Neural progenitor cell (in vitro differentiated cells): ENCODE results near the gene MED13L. TPM values are rescaled to one million over a fixed set of nuclear protein-coding genes. Genes with fewer than 3 reads are reported as not detected.

Experiments
- DNase-seq: peaks from one replicate; pipeline ENCODE4 v3.0.0-alpha.2; 2016; ENCODE audit warnings: low spot score
- H2AFZ ChIP-seq: fragments of 200-600 bp; sonication (generic); replicated peaks from 2 replicates; pipeline ENCODE4 v1.6.1; 2016; ENCODE audit warnings: antibody characterized with exemption
- H3F3A ChIP-seq: fragments of 200-600 bp; sonication (generic); 2 replicates; pipeline ENCODE4 v1.6.1; 2016; ENCODE audit warnings: antibody characterized with exemption, low read depth
- H3K27ac ChIP-seq: fragments of 200-600 bp; sonication (generic); 2 replicates; pipeline ENCODE4 v1.5.1; 2016; ENCODE audit warnings: mild to moderate bottlenecking
- H3K27me3 ChIP-seq: fragments of 200-600 bp; sonication (generic); 2 replicates; pipeline ENCODE4 v1.6.1; 2016; ENCODE audit warnings: mild to moderate bottlenecking, moderate library complexity
- H3K36me3 ChIP-seq: fragments of 200-600 bp; sonication (generic); 2 replicates; pipeline ENCODE4 v1.5.1; 2016
- H3K4me1 ChIP-seq: fragments of 200-600 bp; sonication (generic); 2 replicates; pipeline ENCODE4 v1.6.1; 2016; ENCODE audit warnings: mixed run types
- H3K4me2 ChIP-seq: fragments of 200-600 bp; sonication (generic); 2 replicates; pipeline ENCODE4 v1.6.1; 2016
- H3K4me3 ChIP-seq: fragments of 200-600 bp; sonication (generic); 2 replicates; pipeline ENCODE4 v1.5.1; 2016
- H3K79me2 ChIP-seq: fragments of 200-600 bp; sonication (generic); 2 replicates; pipeline ENCODE4 v1.6.1; 2016; ENCODE audit warnings: low read depth
- H3K9ac ChIP-seq: fragments of 200-600 bp; sonication (generic); 2 replicates; pipeline ENCODE4 v1.6.1; 2016
- H3K9me3 ChIP-seq: fragments of 200-600 bp; sonication (generic); 2 replicates; pipeline ENCODE4 v1.5.1; 2016; ENCODE audit warnings: low read depth
- H4K20me1 ChIP-seq: fragments of 200-600 bp; sonication (generic); 2 replicates; pipeline ENCODE4 v1.6.1; 2016; ENCODE audit warnings: low read depth
- H3K27ac Mint-ChIP-seq: 3 replicates; pipeline ENCODE4 v1.8.0; 2021; ENCODE audit warnings: mixed read lengths
- H3K27me3 Mint-ChIP-seq: 2 replicates; pipeline ENCODE4 v1.8.0; 2022; ENCODE audit warnings: low read depth, mild to moderate bottlenecking, inconsistent platforms, moderate library complexity, mixed read lengths; ENCODE audit not compliant: insufficient read depth
- H3K36me3 Mint-ChIP-seq: 3 replicates; pipeline ENCODE4 v1.8.0; 2021; ENCODE audit warnings: mixed read lengths
- H3K4me1 Mint-ChIP-seq: 3 replicates; pipeline ENCODE4 v1.8.0; 2021; ENCODE audit warnings: mixed read lengths
- H3K4me3 Mint-ChIP-seq: 3 replicates; pipeline ENCODE4 v1.8.0; 2021; ENCODE audit warnings: mild to moderate bottlenecking, moderate library complexity, mixed read lengths
- H3K9me3 Mint-ChIP-seq: 3 replicates; pipeline ENCODE4 v1.8.0; 2020; ENCODE audit warnings: mixed read lengths
- EZH2 ChIP-seq: fragments of 200-600 bp; sonication (generic); IDR thresholded peaks from 2 replicates; pipeline ENCODE4 v1.6.1; 2017; ENCODE audit warnings: antibody characterized with exemption, mild to moderate bottlenecking, moderate library complexity
- EZH2phosphoT487 ChIP-seq: fragments of 200-600 bp; sonication (generic); IDR thresholded peaks from 2 replicates; pipeline ENCODE4 v1.6.1; 2017; ENCODE audit warnings: antibody characterized with exemption
- total RNA-seq: library from RNA; depleted of rRNA; stranded (reverse); fragments of >200 nt; gene quantifications from 2 replicates; pipeline ENCODE4 v1.2.3, GENCODE V29; 2015; ENCODE audit warnings: low replicate concordance
- TF ChIP-seq, protein P1 (sequence below): fragments of 200-600 bp; sonication (generic); IDR thresholded peaks from 2 replicates; pipeline ENCODE4 v1.5.1; 2017; ENCODE audit warnings: antibody characterized with exemption, mild to moderate bottlenecking

The MED13L gene
- total RNA-seq, 1 donor from 2014 or later: 149 TPM

DNA sequence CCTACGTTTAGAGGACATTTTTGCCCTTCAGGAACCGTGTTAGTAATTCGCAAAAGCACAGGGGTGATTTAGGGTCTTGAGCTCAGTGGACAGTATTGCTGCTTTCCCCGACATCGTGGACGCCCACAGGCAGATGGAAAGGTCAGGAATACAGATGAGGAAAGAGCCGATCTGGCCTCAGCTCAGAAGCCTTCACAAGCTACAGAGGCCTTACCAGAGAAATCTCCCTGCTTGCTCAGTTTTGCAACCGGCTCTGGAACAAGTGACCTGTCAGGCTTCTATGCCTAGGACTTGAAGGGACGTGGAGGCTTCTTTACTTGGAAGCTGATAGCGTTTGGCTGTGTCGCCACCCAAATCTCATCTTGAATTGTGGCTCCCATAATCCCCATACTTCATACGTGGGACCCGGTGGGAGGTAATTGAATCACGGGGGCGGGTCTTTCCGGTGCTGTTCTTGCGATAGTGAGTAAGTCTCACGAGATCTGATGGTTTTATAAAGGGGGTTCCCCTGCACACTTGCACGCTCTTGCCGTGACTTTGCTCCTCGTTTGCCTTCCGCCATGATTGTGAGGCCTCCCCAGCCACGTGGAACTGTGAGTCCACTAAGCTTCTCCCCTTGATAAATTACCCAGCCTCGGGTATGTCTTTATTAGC lies 332.5 kb downstream of the MED13L start:
- Mint-ChIP-seq H3K27me3 (peaks cover 2% of the 10 kb centered on the region), H3K4me1 (peaks cover 9% of the 10 kb centered on the region), H3K9me3 (no peaks in the 10 kb centered on the region), H3K4me3 (no peak overlapping the region), H3K27ac (peak overlapping the region; percentile 54), H3K36me3 (no peaks in the 10 kb centered on the region)
- no peak for DNase-seq
- no peaks in the 10 kb centered on the region for H4K20me1 ChIP-seq
- peaks cover 9% of the 10 kb centered on the region for H3K4me1 ChIP-seq
- no peak overlapping the region for H3K27ac ChIP-seq
- no peak overlapping the region for H3K4me2 ChIP-seq
- H3F3A ChIP-seq: peaks cover 17% of the 10 kb centered on the region
- no peak overlapping the region for H3K4me3 ChIP-seq
- no peak overlapping the region for H3K9ac ChIP-seq
- H3K9me3 ChIP-seq: no peaks in the 10 kb centered on the region
- H2AFZ ChIP-seq: no peak overlapping the region
- H3K27me3 ChIP-seq: no peaks in the 10 kb centered on the region
- H3K79me2 ChIP-seq: no peaks in the 10 kb centered on the region
- TF ChIP-seq EZH2 (no peak), EZH2phosphoT487 (no peak)
- TF ChIP-seq, protein P1, sequence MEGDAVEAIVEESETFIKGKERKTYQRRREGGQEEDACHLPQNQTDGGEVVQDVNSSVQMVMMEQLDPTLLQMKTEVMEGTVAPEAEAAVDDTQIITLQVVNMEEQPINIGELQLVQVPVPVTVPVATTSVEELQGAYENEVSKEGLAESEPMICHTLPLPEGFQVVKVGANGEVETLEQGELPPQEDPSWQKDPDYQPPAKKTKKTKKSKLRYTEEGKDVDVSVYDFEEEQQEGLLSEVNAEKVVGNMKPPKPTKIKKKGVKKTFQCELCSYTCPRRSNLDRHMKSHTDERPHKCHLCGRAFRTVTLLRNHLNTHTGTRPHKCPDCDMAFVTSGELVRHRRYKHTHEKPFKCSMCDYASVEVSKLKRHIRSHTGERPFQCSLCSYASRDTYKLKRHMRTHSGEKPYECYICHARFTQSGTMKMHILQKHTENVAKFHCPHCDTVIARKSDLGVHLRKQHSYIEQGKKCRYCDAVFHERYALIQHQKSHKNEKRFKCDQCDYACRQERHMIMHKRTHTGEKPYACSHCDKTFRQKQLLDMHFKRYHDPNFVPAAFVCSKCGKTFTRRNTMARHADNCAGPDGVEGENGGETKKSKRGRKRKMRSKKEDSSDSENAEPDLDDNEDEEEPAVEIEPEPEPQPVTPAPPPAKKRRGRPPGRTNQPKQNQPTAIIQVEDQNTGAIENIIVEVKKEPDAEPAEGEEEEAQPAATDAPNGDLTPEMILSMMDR: no peak
- no peaks in the 10 kb centered on the region for H3K36me3 ChIP-seq

DNA sequence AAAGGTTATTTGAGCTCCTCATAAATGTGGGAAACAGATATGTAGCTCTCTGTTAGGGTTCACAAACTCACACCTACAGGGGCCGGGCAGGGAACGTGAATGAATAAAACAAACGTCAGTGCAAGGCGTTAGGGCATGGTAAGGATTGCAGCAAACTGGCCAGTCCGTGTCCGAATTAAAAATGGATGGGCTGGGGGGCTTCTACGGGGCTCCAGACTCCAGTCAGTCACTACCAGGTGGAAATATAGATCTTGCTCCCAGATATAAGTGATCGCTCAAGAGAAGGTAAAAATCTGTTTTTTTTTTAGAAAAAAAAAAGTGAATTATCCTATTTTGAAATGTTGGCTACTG lies 333.1 kb downstream of the MED13L start:
- H3K4me1 Mint-ChIP-seq: peaks cover 9% of the 10 kb centered on the region
- H3K36me3 ChIP-seq: no peaks in the 10 kb centered on the region
- H3K27ac ChIP-seq: no peak overlapping the region
- H3K9ac ChIP-seq: no peak overlapping the region
- peaks cover 17% of the 10 kb centered on the region for H3F3A ChIP-seq
- no peaks in the 10 kb centered on the region for H3K9me3 Mint-ChIP-seq
- no peaks in the 10 kb centered on the region for H4K20me1 ChIP-seq
- no peaks in the 10 kb centered on the region for H3K36me3 Mint-ChIP-seq
- no peak overlapping the region for H2AFZ ChIP-seq
- TF ChIP-seq EZH2phosphoT487: no peak
- TF ChIP-seq, protein P1: no peak
- TF ChIP-seq EZH2: no peak
- H3K27ac Mint-ChIP-seq: no peak overlapping the region
- no peak for DNase-seq
- no peaks in the 10 kb centered on the region for H3K79me2 ChIP-seq
- H3K4me3 ChIP-seq: no peak overlapping the region
- no peak overlapping the region for H3K4me2 ChIP-seq
- H3K27me3 Mint-ChIP-seq: peaks cover 2% of the 10 kb centered on the region
- no peaks in the 10 kb centered on the region for H3K9me3 ChIP-seq
- no peaks in the 10 kb centered on the region for H3K27me3 ChIP-seq
- no peak overlapping the region for H3K4me3 Mint-ChIP-seq
- H3K4me1 ChIP-seq: peaks cover 9% of the 10 kb centered on the region

DNA sequence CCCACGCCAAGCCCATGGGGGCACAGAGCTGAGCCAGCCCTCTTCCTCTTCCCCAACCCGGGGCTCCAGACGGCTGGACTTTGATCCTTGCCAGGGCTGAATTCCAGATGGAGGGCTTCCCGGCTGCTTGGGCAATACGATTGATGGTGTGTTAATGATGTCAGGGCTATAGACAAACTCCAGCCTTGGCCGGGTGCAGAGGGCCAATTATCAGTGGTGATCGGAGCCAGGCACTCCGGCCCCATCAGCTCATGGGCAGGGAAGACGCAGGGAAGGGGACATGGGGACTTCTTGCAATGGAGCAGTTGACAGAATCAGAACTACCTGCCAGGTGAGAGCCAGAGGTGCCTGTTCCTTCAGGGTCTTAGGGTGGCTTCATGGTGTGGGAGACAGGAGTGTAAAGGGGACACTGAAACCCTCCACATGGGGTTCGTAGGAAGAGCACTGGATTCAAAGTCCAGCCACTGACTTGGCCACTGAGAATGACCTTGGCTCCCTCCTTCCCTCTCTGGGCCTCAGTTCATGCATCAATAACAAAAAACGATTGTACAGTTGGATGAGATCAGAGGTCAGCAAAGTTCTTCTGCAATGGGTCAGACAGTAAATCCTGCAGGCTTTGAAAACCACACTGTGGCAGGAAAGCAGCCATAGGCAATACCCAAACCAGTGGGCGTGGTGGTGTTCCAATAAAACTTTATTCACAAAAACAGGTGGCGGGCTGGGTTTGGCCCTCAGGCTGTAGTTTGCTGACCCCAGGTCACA lies 333.7 kb downstream of the MED13L start:
- peaks cover 9% of the 10 kb centered on the region for H3K4me1 ChIP-seq
- no peak overlapping the region for H3K9ac ChIP-seq
- Mint-ChIP-seq H3K36me3 (no peaks in the 10 kb centered on the region), H3K4me3 (no peak overlapping the region), H3K9me3 (peaks cover 5% of the 10 kb centered on the region), H3K27ac (no peak overlapping the region), H3K4me1 (peaks cover 9% of the 10 kb centered on the region), H3K27me3 (peaks cover 2% of the 10 kb centered on the region)
- H4K20me1 ChIP-seq: no peaks in the 10 kb centered on the region
- DNase-seq: no peak
- no peak overlapping the region for H3K4me3 ChIP-seq
- no peaks in the 10 kb centered on the region for H3K9me3 ChIP-seq
- no peaks in the 10 kb centered on the region for H3K27me3 ChIP-seq
- TF ChIP-seq EZH2phosphoT487 (no peak), EZH2 (no peak)
- TF ChIP-seq, protein P1: no peak
- H3K27ac ChIP-seq: no peak overlapping the region
- no peak overlapping the region for H3K4me2 ChIP-seq
- no peak overlapping the region for H2AFZ ChIP-seq
- no peaks in the 10 kb centered on the region for H3K79me2 ChIP-seq
- no peaks in the 10 kb centered on the region for H3K36me3 ChIP-seq
- H3F3A ChIP-seq: peaks cover 15% of the 10 kb centered on the region
